Spleen (tissue), 7 donors: ENCODE data around the gene AKR1B15.

ENCODE experiments used
- CTCF ChIP-seq, 11 experiments: fragments of 200-600 bp in 7 of 11; fragments of 450-650 bp in 4 of 11; sonication (generic) in 4 of 11; IDR thresholded peaks in 8 of 11; conservative IDR thresholded peaks in 3 of 11; 1 replicate in 7 of 11; 2 replicates in 4 of 11; pipeline versions ENCODE4 v1.4.0 to v1.8.0; 2016 to 2021; ENCODE audit warnings: antibody characterized with exemption in 11 of 11, inconsistent platforms in 4 of 11, mild to moderate bottlenecking in 1 of 11
- POLR2A ChIP-seq, 3 donors: fragments of 450-650 bp; IDR thresholded peaks; one replicate each; pipeline ENCODE4 v1.5.1; 2017; ENCODE audit warnings: antibody characterized with exemption in 3 of 3, mild to moderate bottlenecking in 1 of 3
- POLR2AphosphoS5 ChIP-seq, 3 donors: sonication (generic); formaldehyde crosslinking; IDR thresholded peaks; one replicate each; pipeline ENCODE4 v1.5.1; 2017; ENCODE audit warnings: antibody characterized with exemption in 3 of 3
- donor health status: DM: no; HTN: no; CAD: no; lungs with moderate emphysema.
- donor health status: DM: no; HTN: no; CAD: no.
- donor health status: DM: no; HTN: no; CAD: no.

GRCh38 chr7:134623193-134623592, 74.3 kb downstream of the AKR1B15 start:
- no peak for TF ChIP-seq CTCF (IDR thresholded peaks at IDR 0.05 in 8 of 11, conservative IDR thresholded peaks at IDR 0.05 in 3 of 11)
- no peak for TF ChIP-seq POLR2A (IDR thresholded peaks at IDR 0.05)
- no peak for TF ChIP-seq POLR2AphosphoS5 (IDR thresholded peaks at IDR 0.05)
